Loucy (cell line): ENCODE results near the gene TPK1.

Source experiments
- CTCF ChIP-seq: fragments of 200-600 bp; sonication (generic); conservative IDR thresholded peaks from 2 replicates; pipeline ENCODE4 v1.5.1; 2014; ENCODE audit warnings: mild to moderate bottlenecking, antibody characterized with exemption, low read length
- EZH2phosphoT487 ChIP-seq: fragments of 200-600 bp; IDR thresholded peaks from 2 replicates; pipeline ENCODE4 v1.6.1; 2018; ENCODE audit warnings: antibody characterized with exemption, mild to moderate bottlenecking, moderate library complexity, borderline replicate concordance

GRCh38 chr7:144777005-144777839 lies 58.6 kb downstream of the TPK1 start:
- no peak for TF ChIP-seq CTCF
- TF ChIP-seq EZH2phosphoT487: no peak
